ENCODE measurements around the gene GLP2R.
A peak's percentile ranks its signal among the peaks of the same experiment; 100 is the strongest.

Gene GLP2R

GRCh38 chr17:9806699-9807098 is 19.0 kb upstream of the GLP2R start:
- H2AK5ac ChIP-seq (ENCODE audit: low read length) = no peak overlapping the region
- H2BK5ac ChIP-seq (ENCODE audit: low read length) = no peak overlapping the region
- no peak overlapping the region for H3K56ac ChIP-seq (ENCODE audit: low read length)
- no peaks in the 10 kb centered on the region for H3K27me3 ChIP-seq (ENCODE audit: insufficient read depth, low read length, poor library complexity)
- no CpG with 5 or more reads among the region's 6 CpGs for WGBS (ENCODE audit: extremely low coverage, insufficient coverage, low lambda C conversion rate)
- no peak overlapping the region for H3K27ac ChIP-seq (ENCODE audit: low read depth, low read length)
- DNase-seq = no peak
- no peaks in the 10 kb centered on the region for H3K79me1 ChIP-seq (ENCODE audit: low read length)
- no peak overlapping the region for H3K23ac ChIP-seq (ENCODE audit: low read length)
- H3K36me3 ChIP-seq (ENCODE audit: control insufficient read depth, insufficient read depth, low read length) = no peaks in the 10 kb centered on the region
- no peak overlapping the region for H3K4ac ChIP-seq (ENCODE audit: low read depth, low read length)
- no peak overlapping the region for H3K18ac ChIP-seq (ENCODE audit: low read length)
- H2BK120ac ChIP-seq (ENCODE audit: low read depth, low read length) = no peak overlapping the region
- no peak overlapping the region for H2BK15ac ChIP-seq (replicated peaks; ENCODE audit: low read depth)
- no peak overlapping the region for H4K8ac ChIP-seq (ENCODE audit: low read depth, low read length)
- H3K4me2 ChIP-seq (ENCODE audit: low read length) = no peak overlapping the region
- no peaks in the 10 kb centered on the region for H3K79me2 ChIP-seq (ENCODE audit: control insufficient read depth, insufficient read depth, low read length)
- no peak overlapping the region for H3K4me3 ChIP-seq (ENCODE audit: low read length)
- no peak overlapping the region for H4K5ac ChIP-seq (ENCODE audit: low read length)
- H3K4me1 ChIP-seq (ENCODE audit: control insufficient read depth, low read depth, low read length) = peaks cover 9% of the 10 kb centered on the region
- no peak overlapping the region for H3K9ac ChIP-seq (ENCODE audit: low read length)

- H3K18ac ChIP-seq (ENCODE audit: low read length) = no peak overlapping the region
- no peak overlapping the region for H3K27ac ChIP-seq (ENCODE audit: low read depth, low read length)
- no peak overlapping the region for H2AK5ac ChIP-seq (ENCODE audit: low read length)
- no peak for DNase-seq
- WGBS (ENCODE audit: extremely low coverage, insufficient coverage, low lambda C conversion rate) = no CpG with 5 or more reads among the region's 8 CpGs
- no peak overlapping the region for H4K5ac ChIP-seq (ENCODE audit: low read length)
- H3K4me1 ChIP-seq (ENCODE audit: control insufficient read depth, low read depth, low read length) = peaks cover 9% of the 10 kb centered on the region
- no peaks in the 10 kb centered on the region for H3K36me3 ChIP-seq (ENCODE audit: control insufficient read depth, insufficient read depth, low read length)
- no peak overlapping the region for H3K4ac ChIP-seq (ENCODE audit: low read depth, low read length)
- no peak overlapping the region for H2BK120ac ChIP-seq (ENCODE audit: low read depth, low read length)
- H3K27me3 ChIP-seq (ENCODE audit: insufficient read depth, low read length, poor library complexity) = no peaks in the 10 kb centered on the region
- H3K4me2 ChIP-seq (ENCODE audit: low read length) = no peak overlapping the region
- no peak overlapping the region for H3K23ac ChIP-seq (ENCODE audit: low read length)
- H3K79me1 ChIP-seq (ENCODE audit: low read length) = no peaks in the 10 kb centered on the region
- no peak overlapping the region for H4K8ac ChIP-seq (ENCODE audit: low read depth, low read length)
- no peak overlapping the region for H2BK15ac ChIP-seq (replicated peaks; ENCODE audit: low read depth)
- no peak overlapping the region for H3K56ac ChIP-seq (ENCODE audit: low read length)
- no peaks in the 10 kb centered on the region for H3K79me2 ChIP-seq (ENCODE audit: control insufficient read depth, insufficient read depth, low read length)
- no peak overlapping the region for H3K9ac ChIP-seq (ENCODE audit: low read length)
- H3K4me3 ChIP-seq (ENCODE audit: low read length) = no peak overlapping the region
- no peak overlapping the region for H2BK5ac ChIP-seq (ENCODE audit: low read length)
Observed at GRCh38 chr17:9809409-9809808, 16.3 kb upstream of the GLP2R start.

- Histone ChIP-seq H3K27ac (ENCODE audit: low read depth, low read length) (no peak overlapping the region), H3K36me3 (ENCODE audit: control insufficient read depth, insufficient read depth, low read length) (no peaks in the 10 kb centered on the region), H3K27me3 (ENCODE audit: insufficient read depth, low read length, poor library complexity) (no peaks in the 10 kb centered on the region), H3K9ac (ENCODE audit: low read length) (no peak overlapping the region), H2BK5ac (ENCODE audit: low read length) (no peak overlapping the region), H4K5ac (ENCODE audit: low read length) (no peak overlapping the region), H3K23ac (ENCODE audit: low read length) (no peak overlapping the region), H3K56ac (ENCODE audit: low read length) (no peak overlapping the region), H4K8ac (ENCODE audit: low read depth, low read length) (no peak overlapping the region), H2BK15ac (replicated peaks; ENCODE audit: low read depth) (no peak overlapping the region), H3K79me2 (ENCODE audit: control insufficient read depth, insufficient read depth, low read length) (no peaks in the 10 kb centered on the region), H3K4ac (ENCODE audit: low read depth, low read length) (no peak overlapping the region), H3K4me1 (ENCODE audit: control insufficient read depth, low read depth, low read length) (peaks cover 9% of the 10 kb centered on the region), H3K79me1 (ENCODE audit: low read length) (no peaks in the 10 kb centered on the region), H3K4me2 (ENCODE audit: low read length) (no peak overlapping the region), H2AK5ac (ENCODE audit: low read length) (no peak overlapping the region), H2BK120ac (ENCODE audit: low read depth, low read length) (no peak overlapping the region), H3K18ac (ENCODE audit: low read length) (no peak overlapping the region), H3K4me3 (ENCODE audit: low read length) (no peak overlapping the region)
- no CpG with 5 or more reads among the region's 4 CpGs for WGBS (ENCODE audit: extremely low coverage, insufficient coverage, low lambda C conversion rate)
- DNase-seq = no peak
Observed at GRCh38 chr17:9810100-9810949, 15.4 kb upstream of the GLP2R start.

GRCh38 chr17:9811086-9811485 is 14.6 kb upstream of the GLP2R start:
- no peak overlapping the region for H3K27ac ChIP-seq (ENCODE audit: low read depth, low read length)
- H3K79me2 ChIP-seq (ENCODE audit: control insufficient read depth, insufficient read depth, low read length) = no peaks in the 10 kb centered on the region
- H4K8ac ChIP-seq (ENCODE audit: low read depth, low read length) = no peak overlapping the region
- no peak overlapping the region for H3K23ac ChIP-seq (ENCODE audit: low read length)
- H3K56ac ChIP-seq (ENCODE audit: low read length) = no peak overlapping the region
- no peak overlapping the region for H2BK120ac ChIP-seq (ENCODE audit: low read depth, low read length)
- peak overlapping the region; percentile 22 for H2BK5ac ChIP-seq (ENCODE audit: low read length)
- H4K5ac ChIP-seq (ENCODE audit: low read length) = no peak overlapping the region
- no peak overlapping the region for H3K4ac ChIP-seq (ENCODE audit: low read depth, low read length)
- H3K18ac ChIP-seq (ENCODE audit: low read length) = no peak overlapping the region
- H3K27me3 ChIP-seq (ENCODE audit: insufficient read depth, low read length, poor library complexity) = no peaks in the 10 kb centered on the region
- no peaks in the 10 kb centered on the region for H3K36me3 ChIP-seq (ENCODE audit: control insufficient read depth, insufficient read depth, low read length)
- no peak for DNase-seq
- H3K4me1 ChIP-seq (ENCODE audit: control insufficient read depth, low read depth, low read length) = peaks cover 9% of the 10 kb centered on the region
- no peak overlapping the region for H2AK5ac ChIP-seq (ENCODE audit: low read length)
- H2BK15ac ChIP-seq (replicated peaks; ENCODE audit: low read depth) = no peak overlapping the region
- no peaks in the 10 kb centered on the region for H3K79me1 ChIP-seq (ENCODE audit: low read length)
- no peak overlapping the region for H3K4me3 ChIP-seq (ENCODE audit: low read length)
- H3K4me2 ChIP-seq (ENCODE audit: low read length) = no peak overlapping the region
- peak overlapping the region; percentile 12 for H3K9ac ChIP-seq (ENCODE audit: low read length)
- WGBS (ENCODE audit: extremely low coverage, insufficient coverage, low lambda C conversion rate) = no CpG with 5 or more reads among the region's 5 CpGs

- Histone ChIP-seq H2BK15ac (replicated peaks; ENCODE audit: low read depth) (no peak overlapping the region), H3K4ac (ENCODE audit: low read depth, low read length) (no peak overlapping the region), H4K8ac (ENCODE audit: low read depth, low read length) (no peak overlapping the region), H3K79me2 (ENCODE audit: control insufficient read depth, insufficient read depth, low read length) (no peaks in the 10 kb centered on the region), H3K23ac (ENCODE audit: low read length) (no peak overlapping the region), H3K9ac (ENCODE audit: low read length) (peak overlapping the region; percentile 12), H3K56ac (ENCODE audit: low read length) (no peak overlapping the region), H3K4me3 (ENCODE audit: low read length) (no peak overlapping the region), H2BK5ac (ENCODE audit: low read length) (peak overlapping the region; percentile 22), H3K27me3 (ENCODE audit: insufficient read depth, low read length, poor library complexity) (no peaks in the 10 kb centered on the region), H3K18ac (ENCODE audit: low read length) (no peak overlapping the region), H3K36me3 (ENCODE audit: control insufficient read depth, insufficient read depth, low read length) (no peaks in the 10 kb centered on the region), H4K5ac (ENCODE audit: low read length) (no peak overlapping the region), H3K4me2 (ENCODE audit: low read length) (no peak overlapping the region), H3K4me1 (ENCODE audit: control insufficient read depth, low read depth, low read length) (peaks cover 9% of the 10 kb centered on the region), H2BK120ac (ENCODE audit: low read depth, low read length) (no peak overlapping the region), H3K27ac (ENCODE audit: low read depth, low read length) (no peak overlapping the region), H2AK5ac (ENCODE audit: low read length) (no peak overlapping the region), H3K79me1 (ENCODE audit: low read length) (no peaks in the 10 kb centered on the region)
- peak; percentile 89 for DNase-seq
- no CpG with 5 or more reads among the region's 11 CpGs for WGBS (ENCODE audit: extremely low coverage, insufficient coverage, low lambda C conversion rate)
Observed at GRCh38 chr17:9811537-9811936, 14.2 kb upstream of the GLP2R start.

- H3K27me3 ChIP-seq (ENCODE audit: insufficient read depth, low read length, poor library complexity) = no peaks in the 10 kb centered on the region
- no peak overlapping the region for H3K9ac ChIP-seq (ENCODE audit: low read length)
- no peak overlapping the region for H2AK5ac ChIP-seq (ENCODE audit: low read length)
- H3K79me1 ChIP-seq (ENCODE audit: low read length) = no peaks in the 10 kb centered on the region
- no peak overlapping the region for H2BK5ac ChIP-seq (ENCODE audit: low read length)
- no peak overlapping the region for H2BK120ac ChIP-seq (ENCODE audit: low read depth, low read length)
- no peak overlapping the region for H3K4me3 ChIP-seq (ENCODE audit: low read length)
- no peak overlapping the region for H4K5ac ChIP-seq (ENCODE audit: low read length)
- no peak overlapping the region for H3K56ac ChIP-seq (ENCODE audit: low read length)
- H3K27ac ChIP-seq (ENCODE audit: low read depth, low read length) = no peak overlapping the region
- H3K4me2 ChIP-seq (ENCODE audit: low read length) = no peak overlapping the region
- H3K4ac ChIP-seq (ENCODE audit: low read depth, low read length) = no peak overlapping the region
- H3K4me1 ChIP-seq (ENCODE audit: control insufficient read depth, low read depth, low read length) = peaks cover 9% of the 10 kb centered on the region
- H3K79me2 ChIP-seq (ENCODE audit: control insufficient read depth, insufficient read depth, low read length) = no peaks in the 10 kb centered on the region
- H4K8ac ChIP-seq (ENCODE audit: low read depth, low read length) = no peak overlapping the region
- no peaks in the 10 kb centered on the region for H3K36me3 ChIP-seq (ENCODE audit: control insufficient read depth, insufficient read depth, low read length)
- WGBS (ENCODE audit: extremely low coverage, insufficient coverage, low lambda C conversion rate) = no CpG with 5 or more reads among the region's 9 CpGs
- no peak overlapping the region for H2BK15ac ChIP-seq (replicated peaks; ENCODE audit: low read depth)
- no peak overlapping the region for H3K23ac ChIP-seq (ENCODE audit: low read length)
- no peak overlapping the region for H3K18ac ChIP-seq (ENCODE audit: low read length)
- no peak for DNase-seq
Observed at GRCh38 chr17:9813166-9813565, 12.6 kb upstream of the GLP2R start.

All from mesendoderm (in vitro differentiated cells).